ENCODE results near the gene TNNT1.
"Not testable (repeated sequence)": the region's sequence is repeated elsewhere in the genome, so short reads cannot be mapped to it uniquely, and the experiment has no call there.

DNA sequence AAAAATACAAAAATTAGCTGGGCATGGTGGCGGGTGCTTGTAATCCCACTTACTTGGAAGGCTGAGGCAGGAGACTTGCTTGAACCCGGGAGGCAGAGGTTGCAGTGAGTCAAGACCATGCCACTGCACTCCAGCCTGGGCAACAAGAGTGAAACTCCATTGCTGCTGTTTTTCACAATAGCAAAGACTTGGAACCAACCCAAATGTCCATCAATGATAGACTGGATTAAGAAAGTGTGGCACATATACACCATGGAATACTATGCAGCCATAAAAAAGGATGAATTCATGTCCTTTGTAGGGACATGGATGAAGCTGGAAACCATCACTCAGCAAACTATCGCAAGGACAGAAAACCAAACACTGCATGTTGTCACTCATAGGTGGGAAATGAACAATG is 41.8 kb downstream of the TNNT1 start:
- not testable (repeated sequence) for TF ChIP-seq EZH2 (IDR thresholded peaks at IDR 0.05); POLR2AphosphoS5 (IDR thresholded peaks at IDR 0.05; ENCODE audit: borderline replicate concordance, low read depth, low read length)

All from SK-N-MC (cell line).